ENCODE measurements around the gene CDIPT. TPM values are rescaled to one million over a fixed set of nuclear protein-coding genes. Genes with fewer than 3 reads are reported as not detected.
"Not testable (repeated sequence)": the region's sequence is repeated elsewhere in the genome, so short reads cannot be mapped to it uniquely, and the experiment has no call there.

Gene CDIPT
- total RNA-seq, 2 experiments from 2014 or later, result 30.2 to 35.4 TPM

DNA sequence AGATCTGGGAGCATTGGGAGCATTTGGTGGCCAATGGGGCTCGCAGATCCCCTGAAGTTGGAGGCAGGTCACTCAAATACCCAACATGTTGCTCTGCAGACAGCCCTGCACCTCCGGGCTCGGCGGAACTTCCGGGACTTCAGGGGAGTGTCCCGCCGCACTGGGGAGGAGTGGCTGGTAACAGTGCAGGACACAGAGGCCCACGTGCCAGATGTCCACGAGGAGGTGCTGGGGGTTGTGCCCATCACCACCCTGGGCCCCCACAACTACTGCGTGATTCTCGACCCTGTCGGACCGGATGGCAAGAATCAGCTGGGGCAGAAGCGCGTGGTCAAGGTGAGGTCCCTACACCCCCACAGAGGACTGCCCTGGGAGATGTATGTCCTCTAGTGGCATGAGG, 26.4 kb downstream of the CDIPT start:
- Mint-ChIP-seq H3K9me3 (no peaks in the 10 kb centered on the region), H3K4me1 (ENCODE audit: low read depth) (peaks cover 14% of the 10 kb centered on the region), H3K27me3 (no peaks in the 10 kb centered on the region), H3K36me3 (ENCODE audit: low read depth) (peaks cover 21% of the 10 kb centered on the region), H3K27ac (no peak overlapping the region), H3K4me3 (no peak overlapping the region)
- DNase-seq (no peak), ATAC-seq (no peak)
- POLR2A ChIA-PET, result interaction anchor here (0.5 to 0.7 kb wide), 2 partner anchors 159 to 161 kb away, joined by 4 read pairs; partner anchors contain the start of gene HIRIP3
- TF ChIP-seq, protein P1, sequence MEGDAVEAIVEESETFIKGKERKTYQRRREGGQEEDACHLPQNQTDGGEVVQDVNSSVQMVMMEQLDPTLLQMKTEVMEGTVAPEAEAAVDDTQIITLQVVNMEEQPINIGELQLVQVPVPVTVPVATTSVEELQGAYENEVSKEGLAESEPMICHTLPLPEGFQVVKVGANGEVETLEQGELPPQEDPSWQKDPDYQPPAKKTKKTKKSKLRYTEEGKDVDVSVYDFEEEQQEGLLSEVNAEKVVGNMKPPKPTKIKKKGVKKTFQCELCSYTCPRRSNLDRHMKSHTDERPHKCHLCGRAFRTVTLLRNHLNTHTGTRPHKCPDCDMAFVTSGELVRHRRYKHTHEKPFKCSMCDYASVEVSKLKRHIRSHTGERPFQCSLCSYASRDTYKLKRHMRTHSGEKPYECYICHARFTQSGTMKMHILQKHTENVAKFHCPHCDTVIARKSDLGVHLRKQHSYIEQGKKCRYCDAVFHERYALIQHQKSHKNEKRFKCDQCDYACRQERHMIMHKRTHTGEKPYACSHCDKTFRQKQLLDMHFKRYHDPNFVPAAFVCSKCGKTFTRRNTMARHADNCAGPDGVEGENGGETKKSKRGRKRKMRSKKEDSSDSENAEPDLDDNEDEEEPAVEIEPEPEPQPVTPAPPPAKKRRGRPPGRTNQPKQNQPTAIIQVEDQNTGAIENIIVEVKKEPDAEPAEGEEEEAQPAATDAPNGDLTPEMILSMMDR (IDR thresholded peaks at IDR 0.05), result no peak
- intact Hi-C loops (cut with micrococcal nuclease), result no loop called here
- CTCF ChIA-PET, result interaction anchor here (3.6 kb wide), 1 partner anchor 12 kb away, joined by 18 read pairs; no protein-coding TSS in a partner anchor

DNA sequence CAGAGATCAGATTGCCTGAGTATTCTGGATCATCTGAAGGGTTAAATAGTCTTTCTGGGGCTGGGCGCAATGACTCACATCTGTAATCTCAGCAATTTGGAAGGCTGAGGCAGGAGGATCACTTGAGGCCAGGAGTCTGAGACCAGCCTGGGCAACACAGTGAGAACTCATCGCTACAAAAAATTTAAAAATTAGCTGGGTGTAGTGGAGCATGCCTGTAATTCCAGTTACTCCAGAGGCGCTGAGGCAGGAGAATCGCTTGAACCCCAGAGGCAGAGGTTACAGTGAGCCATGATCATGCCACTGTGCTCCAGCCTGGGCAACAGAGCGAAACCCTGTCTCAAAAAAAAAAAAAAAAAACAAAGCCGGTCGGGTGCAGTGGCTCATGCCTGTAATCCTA, 27.1 kb downstream of the CDIPT start:
- intact Hi-C loops (cut with micrococcal nuclease), result no loop called here
- ATAC-seq (no peak), DNase-seq (no peak)
- POLR2A ChIA-PET, result interaction anchor here (0.7 kb wide), 1 partner anchor 159 kb away, joined by 4 read pairs; the partner anchor contains the start of gene HIRIP3
- Mint-ChIP-seq H3K36me3 (ENCODE audit: low read depth) (peaks cover 19% of the 10 kb centered on the region), H3K27me3 (no peaks in the 10 kb centered on the region), H3K4me3 (no peak overlapping the region), H3K4me1 (ENCODE audit: low read depth) (peaks cover 14% of the 10 kb centered on the region), H3K9me3 (no peaks in the 10 kb centered on the region), H3K27ac (no peak overlapping the region)
- TF ChIP-seq, protein P1 (IDR thresholded peaks at IDR 0.05), result no peak
- CTCF ChIA-PET, result interaction anchor here (3.6 kb wide), 1 partner anchor 12 kb away, joined by 18 read pairs; no protein-coding TSS in a partner anchor

DNA sequence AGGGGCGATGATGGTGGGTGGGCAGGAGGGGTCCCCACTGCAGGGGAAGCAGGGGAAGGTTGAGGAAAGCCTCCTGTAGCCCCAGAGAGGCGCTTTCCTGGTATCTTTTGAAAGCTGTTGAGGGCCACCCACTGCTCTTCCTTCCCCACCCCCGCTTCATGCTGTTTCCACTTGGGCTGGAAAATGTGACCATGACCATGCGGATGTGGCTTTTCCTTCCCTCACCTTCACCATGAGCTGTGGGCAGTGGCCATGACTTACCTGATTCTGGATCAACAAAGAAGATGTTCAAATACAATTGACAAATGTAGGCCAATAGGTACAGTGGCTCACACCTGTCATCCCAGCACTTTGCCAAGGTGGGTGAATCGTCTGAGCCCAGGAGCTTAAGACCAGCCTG, 28.9 kb downstream of the CDIPT start:
- ChIA-PET POLR2A (interaction anchor here (0.6 kb wide), 1 partner anchor 147 kb away, joined by 3 read pairs; no protein-coding TSS in a partner anchor), CTCF (interaction anchor here (1.4 kb wide), 2 partner anchors 9 to 14 kb away, joined by 3 to 5 read pairs; no protein-coding TSS in a partner anchor)
- Mint-ChIP-seq H3K27ac (no peak overlapping the region), H3K4me3 (no peak overlapping the region), H3K4me1 (ENCODE audit: low read depth) (peaks cover 24% of the 10 kb centered on the region), H3K36me3 (ENCODE audit: low read depth) (peaks cover 19% of the 10 kb centered on the region), H3K27me3 (no peaks in the 10 kb centered on the region), H3K9me3 (no peaks in the 10 kb centered on the region)
- TF ChIP-seq, protein P1 (IDR thresholded peaks at IDR 0.05), result no peak
- ATAC-seq (no peak), DNase-seq (peak; percentile 40)
- intact Hi-C loops (cut with micrococcal nuclease), result no loop called here

DNA sequence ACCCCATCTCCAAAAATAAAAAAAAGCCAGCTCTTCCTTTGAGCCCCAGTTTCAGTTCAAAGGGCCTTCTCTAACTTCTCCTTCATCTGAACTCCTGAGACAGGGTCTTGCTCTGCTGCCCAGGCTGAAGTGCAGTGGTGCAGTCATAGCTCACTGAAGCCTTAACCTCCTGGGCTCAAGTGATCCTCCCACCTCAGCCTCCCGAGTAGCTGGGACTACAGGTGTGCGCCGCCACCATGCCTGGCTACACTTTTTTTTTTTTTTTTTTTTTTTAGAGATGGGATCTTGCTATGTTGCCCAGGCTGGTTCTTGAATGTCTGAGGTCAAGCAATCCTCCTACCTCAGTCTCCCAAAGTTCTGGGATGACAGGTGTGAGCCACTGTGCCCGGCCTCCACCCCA, 29.8 kb downstream of the CDIPT start:
- H3K36me3 Mint-ChIP-seq (ENCODE audit: low read depth), result peaks cover 19% of the 10 kb centered on the region
- CTCF ChIA-PET; DNase-seq; POLR2A ChIA-PET; H3K9me3 Mint-ChIP-seq; H3K27ac Mint-ChIP-seq; H3K4me3 Mint-ChIP-seq; ATAC-seq; intact Hi-C loops (cut with micrococcal nuclease); H3K27me3 Mint-ChIP-seq: not testable (repeated sequence)
- H3K4me1 Mint-ChIP-seq (ENCODE audit: low read depth), result peaks cover 26% of the 10 kb centered on the region

DNA sequence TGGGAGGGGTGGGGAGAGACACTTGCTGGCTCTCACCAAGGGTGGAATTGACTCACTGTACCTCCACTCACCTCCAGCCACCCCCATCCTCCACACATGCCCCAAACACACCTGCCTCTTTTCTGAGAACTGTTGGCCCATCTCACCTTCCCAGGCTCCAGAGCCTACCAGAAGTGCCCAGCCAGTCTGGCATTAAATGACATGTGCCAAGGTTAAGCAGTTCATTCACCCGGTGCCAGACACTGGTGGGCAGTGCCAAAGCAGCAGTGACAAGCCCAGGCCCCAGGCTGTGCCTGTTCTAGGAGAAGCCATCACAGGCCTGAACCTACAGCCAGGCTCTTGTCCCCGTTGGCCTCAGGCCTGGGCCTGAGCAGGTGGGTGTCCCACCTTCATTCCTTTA, 31.5 kb downstream of the CDIPT start:
- TF ChIP-seq, protein P1 (IDR thresholded peaks at IDR 0.05), result no peak
- ATAC-seq, result no peak
- H3K36me3 Mint-ChIP-seq (ENCODE audit: low read depth), result peaks cover 16% of the 10 kb centered on the region
- no peaks in the 10 kb centered on the region for H3K27me3 Mint-ChIP-seq
- POLR2A ChIA-PET, result no interaction called here
- H3K27ac Mint-ChIP-seq, result no peak overlapping the region
- DNase-seq, result no peak
- peaks cover 40% of the 10 kb centered on the region for H3K4me1 Mint-ChIP-seq (ENCODE audit: low read depth)
- CTCF ChIA-PET, result no interaction called here
- H3K9me3 Mint-ChIP-seq, result no peaks in the 10 kb centered on the region
- no peak overlapping the region for H3K4me3 Mint-ChIP-seq
- intact Hi-C loops (cut with micrococcal nuclease), result no loop called here
